Epithelial cell of esophagus (primary cell): ENCODE data around the gene MALT1.

Experiments
- DNase-seq: peaks from one replicate; pipeline ENCODE4 v3.0.0; 2010; ENCODE audit warnings: low read depth
- H3K4me3 ChIP-seq: 2 replicates; pipeline ENCODE4 v1.5.1; 2011; ENCODE audit warnings: mild to moderate bottlenecking, low read length, control low read depth
- TF ChIP-seq, protein P1 (sequence below): IDR thresholded peaks from 2 replicates; pipeline ENCODE4 v1.5.1; 2011; ENCODE audit warnings: low read depth, mild to moderate bottlenecking, low read length, control low read depth, inconsistent platforms; ENCODE audit not compliant: insufficient read depth; ENCODE audit errors: missing control alignments

MALT1 gene

DNA sequence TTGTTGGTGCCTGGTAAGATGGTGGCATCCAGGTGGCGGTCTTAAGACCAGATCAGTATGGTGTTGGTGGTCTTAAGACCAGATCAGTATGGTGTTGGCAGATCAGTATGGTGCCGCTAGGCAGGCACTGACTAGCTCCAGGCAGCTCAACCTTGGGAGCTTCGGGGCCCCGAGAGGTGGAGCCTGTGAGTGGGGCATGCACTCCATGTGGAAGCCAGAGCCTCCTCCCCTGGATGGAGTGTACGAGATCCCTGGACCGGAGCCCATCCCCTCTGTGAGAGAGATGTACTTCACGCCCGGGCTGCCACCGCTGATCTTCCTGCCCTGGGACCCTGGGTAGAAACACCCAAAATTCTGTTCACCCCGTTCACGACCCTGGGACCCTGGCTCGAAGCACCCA, 19.0 kb downstream of the MALT1 start:
- TF ChIP-seq, protein P1, sequence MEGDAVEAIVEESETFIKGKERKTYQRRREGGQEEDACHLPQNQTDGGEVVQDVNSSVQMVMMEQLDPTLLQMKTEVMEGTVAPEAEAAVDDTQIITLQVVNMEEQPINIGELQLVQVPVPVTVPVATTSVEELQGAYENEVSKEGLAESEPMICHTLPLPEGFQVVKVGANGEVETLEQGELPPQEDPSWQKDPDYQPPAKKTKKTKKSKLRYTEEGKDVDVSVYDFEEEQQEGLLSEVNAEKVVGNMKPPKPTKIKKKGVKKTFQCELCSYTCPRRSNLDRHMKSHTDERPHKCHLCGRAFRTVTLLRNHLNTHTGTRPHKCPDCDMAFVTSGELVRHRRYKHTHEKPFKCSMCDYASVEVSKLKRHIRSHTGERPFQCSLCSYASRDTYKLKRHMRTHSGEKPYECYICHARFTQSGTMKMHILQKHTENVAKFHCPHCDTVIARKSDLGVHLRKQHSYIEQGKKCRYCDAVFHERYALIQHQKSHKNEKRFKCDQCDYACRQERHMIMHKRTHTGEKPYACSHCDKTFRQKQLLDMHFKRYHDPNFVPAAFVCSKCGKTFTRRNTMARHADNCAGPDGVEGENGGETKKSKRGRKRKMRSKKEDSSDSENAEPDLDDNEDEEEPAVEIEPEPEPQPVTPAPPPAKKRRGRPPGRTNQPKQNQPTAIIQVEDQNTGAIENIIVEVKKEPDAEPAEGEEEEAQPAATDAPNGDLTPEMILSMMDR = no peak
- no peak for DNase-seq
- no peak overlapping the region for H3K4me3 ChIP-seq

DNA sequence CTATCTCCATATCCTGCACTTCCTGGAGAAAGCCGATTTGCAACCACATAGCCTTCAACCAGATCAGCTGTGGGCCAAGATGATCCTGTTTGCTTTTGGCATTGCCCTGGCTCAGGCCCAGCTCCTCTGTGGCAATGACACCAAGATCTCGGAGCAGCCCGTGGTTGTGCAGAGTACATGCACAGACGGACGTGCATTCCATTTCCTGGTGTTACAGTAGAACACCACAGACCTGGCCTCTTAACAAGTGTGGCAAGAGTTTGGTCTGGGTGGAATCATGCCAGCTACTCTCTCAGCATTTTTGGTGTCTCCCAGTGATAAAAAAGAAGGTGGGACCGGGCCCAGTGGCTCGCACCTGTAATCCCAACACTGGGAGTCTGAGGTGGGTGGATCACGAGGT, 20.0 kb downstream of the MALT1 start:
- TF ChIP-seq, protein P1 = no peak
- peak; percentile 25 for DNase-seq
- no peak overlapping the region for H3K4me3 ChIP-seq

DNA sequence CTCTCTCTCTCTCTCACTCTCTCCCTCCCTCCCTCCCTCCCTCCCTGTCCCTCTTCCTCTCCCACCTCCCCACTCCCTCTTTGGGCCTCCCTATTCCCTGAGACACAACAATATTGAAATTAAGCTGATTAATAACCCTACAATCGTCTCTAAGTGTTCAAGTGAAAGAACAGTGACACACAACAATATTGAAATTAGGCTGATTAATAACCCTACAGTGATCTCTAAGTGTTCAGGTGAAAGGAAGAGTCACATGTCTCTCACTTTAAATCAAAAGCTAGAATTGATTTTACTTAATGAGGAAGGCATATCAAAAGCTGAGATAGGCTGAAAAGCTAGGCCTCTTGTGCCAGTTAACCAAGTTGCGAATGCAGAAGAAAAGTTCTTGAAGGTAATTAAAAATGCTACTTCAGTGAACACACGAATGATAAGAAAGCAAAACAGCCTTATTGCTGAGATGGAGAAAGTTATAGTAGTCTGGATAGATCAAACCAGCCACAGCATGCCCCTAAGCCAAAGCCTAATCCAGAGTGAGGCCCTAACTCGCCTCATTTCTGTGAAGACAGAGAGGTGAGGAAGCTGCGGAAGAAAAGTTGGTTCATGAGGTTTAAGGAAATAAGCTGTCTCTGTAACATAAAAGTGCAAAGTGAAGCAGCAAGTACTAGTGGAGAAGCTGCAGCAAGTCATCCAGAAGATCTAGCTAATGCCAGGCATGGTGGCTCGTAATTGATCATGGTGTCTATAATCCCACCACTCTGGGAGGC, 21.3 kb downstream of the MALT1 start:
- DNase-seq = peak; percentile 26
- H3K4me3 ChIP-seq = no peak overlapping the region
- TF ChIP-seq, protein P1 = no peak

DNA sequence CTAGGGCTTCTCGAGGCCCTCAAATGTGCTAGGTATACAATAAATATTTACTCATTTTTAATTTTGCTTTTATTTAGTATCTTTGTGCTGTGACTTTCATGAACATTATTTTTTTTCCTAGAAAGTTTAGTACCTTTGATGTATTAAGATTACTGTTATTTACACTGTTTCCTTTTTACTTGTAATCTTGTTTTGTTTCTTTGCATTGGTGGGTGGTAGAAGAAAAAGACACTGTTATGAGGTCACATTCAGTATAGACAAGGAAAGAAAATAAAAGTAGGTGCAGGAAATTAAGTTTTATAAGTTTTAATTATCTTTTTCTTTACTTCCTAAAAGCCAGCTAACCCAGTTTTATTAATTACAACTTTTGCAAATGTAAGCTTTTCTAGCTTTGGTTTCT, 23.0 kb downstream of the MALT1 start:
- TF ChIP-seq, protein P1 = no peak
- no peak overlapping the region for H3K4me3 ChIP-seq
- no peak for DNase-seq

DNA sequence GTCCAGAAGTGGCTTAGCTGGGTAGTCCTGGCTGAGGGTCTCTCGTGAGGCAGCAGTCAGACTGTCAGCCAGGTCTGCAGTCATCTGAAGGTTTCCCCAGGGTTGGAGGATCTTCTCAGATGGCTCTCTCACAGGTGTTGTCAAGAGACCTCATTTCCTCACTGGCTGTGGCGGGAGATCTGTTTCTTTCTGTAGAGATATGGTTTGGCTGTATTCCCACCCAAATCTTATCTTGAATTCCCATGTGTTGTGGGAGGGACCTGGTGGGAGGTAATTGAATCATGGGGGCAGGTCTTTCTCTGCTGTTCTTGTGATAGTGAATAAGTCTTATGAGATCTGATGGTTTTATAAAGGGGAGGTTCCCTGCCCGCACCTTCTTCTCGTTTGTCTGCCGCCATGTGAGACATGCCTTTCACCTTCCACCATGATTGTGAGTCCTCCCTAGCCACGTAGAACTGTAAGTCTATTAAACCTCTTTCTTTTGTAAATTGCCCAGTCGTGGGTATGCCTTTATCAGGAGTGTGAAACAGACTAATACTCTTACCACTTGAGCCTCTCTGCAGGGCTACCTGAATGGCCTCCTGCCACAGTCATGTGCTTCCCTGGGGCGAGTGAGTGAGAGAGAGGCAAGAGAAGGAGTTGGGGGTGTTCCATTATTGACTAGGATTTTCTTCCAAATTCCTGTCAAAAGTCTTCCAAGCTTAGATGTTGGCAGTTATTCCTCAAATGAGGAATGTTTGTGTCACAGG, 23.6 kb downstream of the MALT1 start:
- no peak overlapping the region for H3K4me3 ChIP-seq
- DNase-seq = no peak
- TF ChIP-seq, protein P1 = no peak

DNA sequence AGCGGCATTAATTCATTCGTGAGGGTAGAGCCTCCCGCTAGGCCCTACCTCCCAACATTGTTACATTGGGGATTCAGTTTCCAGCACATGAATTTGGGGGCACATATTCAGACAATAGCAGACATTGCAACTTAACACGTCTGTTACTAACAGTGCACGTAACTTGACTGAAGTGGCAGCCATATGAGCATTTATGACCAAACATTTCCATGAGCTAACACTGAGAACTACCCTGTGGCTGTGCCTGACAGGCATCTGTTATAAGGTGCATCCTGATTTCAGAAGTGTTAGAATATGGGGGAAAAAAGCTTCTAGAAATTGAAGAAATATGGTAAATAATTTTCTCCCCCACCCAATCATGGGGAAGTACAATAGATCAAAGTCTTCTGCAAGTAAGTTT, 24.5 kb downstream of the MALT1 start:
- no peak overlapping the region for H3K4me3 ChIP-seq
- no peak for DNase-seq
- TF ChIP-seq, protein P1 = no peak
